ENCODE results near the gene ITPK1.

Gene ITPK1

GRCh38 chr14:92986254-92987147, 129.2 kb downstream of the ITPK1 start:
- no peak for TF ChIP-seq CTCF (IDR thresholded peaks at IDR 0.05; ENCODE audit: control extremely low read depth, extremely low read depth, low read depth, missing control alignments)
- ChIA-PET CTCF (interaction anchor here (0.6 to 1.5 kb wide), 4 partner anchors 10 to 297 kb away, joined by 3 to 4 read pairs (median 4); no protein-coding TSS in a partner anchor), POLR2A (no interaction called here)
- no peak for DNase-seq (ENCODE audit: extremely low spot score)

DNA sequence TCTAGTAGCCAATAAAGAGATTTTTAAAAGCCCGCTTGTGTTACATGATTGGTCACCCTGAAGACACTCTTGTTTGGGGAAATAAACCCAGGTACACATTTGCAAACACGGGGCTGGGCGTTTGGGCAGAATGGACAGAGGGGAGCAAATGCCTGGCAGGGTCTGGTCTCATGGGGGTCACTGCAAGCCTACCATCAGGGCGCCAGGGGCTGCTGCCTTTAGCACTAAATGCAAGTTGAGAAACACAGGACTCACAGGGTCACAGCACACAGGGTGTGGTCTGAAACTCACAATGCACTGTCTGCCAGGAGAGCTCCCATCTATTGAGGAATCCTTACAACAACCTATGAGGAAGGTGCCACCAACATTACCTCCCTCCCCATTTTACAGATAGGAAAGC, 130.2 kb downstream of the ITPK1 start:
- CTCF ChIA-PET: interaction anchor here (1.1 to 1.5 kb wide), 2 partner anchors 11 to 34 kb away, joined by 4 read pairs; no protein-coding TSS in a partner anchor
- POLR2A ChIA-PET: no interaction called here
- TF ChIP-seq CTCF (IDR thresholded peaks at IDR 0.05; ENCODE audit: control extremely low read depth, extremely low read depth, low read depth, missing control alignments): no peak
- no peak for DNase-seq (ENCODE audit: extremely low spot score)

- DNase-seq (ENCODE audit: extremely low spot score): no peak
- no peak for TF ChIP-seq CTCF (IDR thresholded peaks at IDR 0.05; ENCODE audit: control extremely low read depth, extremely low read depth, low read depth, missing control alignments)
- ChIA-PET POLR2A (no interaction called here), CTCF (no interaction called here)
Observed at GRCh38 chr14:92984896-92985295, 130.8 kb downstream of the ITPK1 start.

- DNase-seq (ENCODE audit: extremely low spot score): no peak
- POLR2A ChIA-PET: no interaction called here
- CTCF ChIA-PET: no interaction called here
- no peak for TF ChIP-seq CTCF (IDR thresholded peaks at IDR 0.05; ENCODE audit: control extremely low read depth, extremely low read depth, low read depth, missing control alignments)
Observed at GRCh38 chr14:92984082-92984788, 131.5 kb downstream of the ITPK1 start.

- POLR2A ChIA-PET: no interaction called here
- CTCF ChIA-PET: interaction anchor here (0.6 to 1.2 kb wide), 2 partner anchors 9 to 31 kb away, joined by 3 to 5 read pairs; no protein-coding TSS in a partner anchor
- TF ChIP-seq CTCF (IDR thresholded peaks at IDR 0.05; ENCODE audit: control extremely low read depth, extremely low read depth, low read depth, missing control alignments): no peak
- DNase-seq (ENCODE audit: extremely low spot score): no peak
Observed at GRCh38 chr14:92982956-92983355, 132.8 kb downstream of the ITPK1 start.

DNA sequence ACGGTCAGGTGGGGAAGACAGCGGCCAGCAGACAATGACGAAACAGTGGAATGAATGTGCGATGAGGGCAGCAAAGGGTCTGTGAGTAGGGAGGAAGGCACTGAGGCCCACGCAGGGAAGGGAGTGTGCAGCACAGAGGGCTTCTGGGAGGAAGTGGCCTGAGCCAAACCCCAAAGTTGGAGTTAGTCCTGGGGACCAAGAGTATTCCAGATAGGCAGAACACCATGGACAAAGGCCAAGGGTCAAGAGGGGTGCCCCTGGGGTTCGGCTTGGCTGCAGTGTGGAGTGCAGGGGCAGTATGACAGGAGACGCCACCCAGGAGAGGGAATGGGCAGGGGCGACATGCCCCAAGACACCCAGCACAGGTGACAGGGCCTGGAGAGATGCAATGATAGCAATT, 134.0 kb downstream of the ITPK1 start:
- TF ChIP-seq CTCF (IDR thresholded peaks at IDR 0.05; ENCODE audit: control extremely low read depth, extremely low read depth, low read depth, missing control alignments): no peak
- CTCF ChIA-PET: interaction anchor here (1.2 kb wide), 1 partner anchor 10 kb away, joined by 3 read pairs; no protein-coding TSS in a partner anchor
- DNase-seq (ENCODE audit: extremely low spot score): no peak
- POLR2A ChIA-PET: no interaction called here
